IPS-20b (cell line): ENCODE results near the gene SLC35E2B.
"Not testable (repeated sequence)": the region's sequence is repeated elsewhere in the genome, so short reads cannot be mapped to it uniquely, and the experiment has no call there.

Experiments used
- H3K27ac ChIP-seq: one replicate; pipeline ENCODE4 v1.5.1; 2013; ENCODE audit warnings: low read length
- H3K27me3 ChIP-seq: 2 replicates; pipeline ENCODE4 v1.6.1; 2013; ENCODE audit warnings: mild to moderate bottlenecking, low read length, inconsistent platforms; ENCODE audit not compliant: insufficient read depth
- H3K36me3 ChIP-seq: 2 replicates; pipeline ENCODE4 v1.6.1; 2013; ENCODE audit warnings: low read depth, mild to moderate bottlenecking, inconsistent platforms, low read length, moderate library complexity; ENCODE audit not compliant: insufficient read depth
- H3K4me1 ChIP-seq: 2 replicates; pipeline ENCODE4 v1.6.1; 2013; ENCODE audit warnings: mild to moderate bottlenecking, control low read depth, inconsistent platforms, low read length, moderate library complexity; ENCODE audit not compliant: insufficient read depth
- H3K4me3 ChIP-seq: 2 replicates; pipeline ENCODE4 v1.5.1; 2013; ENCODE audit warnings: mild to moderate bottlenecking, low read length, inconsistent platforms
- H3K9ac ChIP-seq: 2 replicates; pipeline ENCODE4 v1.6.1; 2013; ENCODE audit warnings: low read depth, mild to moderate bottlenecking, inconsistent platforms, low read length, moderate library complexity
- H3K9me3 ChIP-seq: 2 replicates; pipeline ENCODE4 v1.6.1; 2013; ENCODE audit warnings: mild to moderate bottlenecking, low read depth, low read length, inconsistent platforms; ENCODE audit not compliant: insufficient read depth

Gene SLC35E2B

GRCh38 chr1:1692714-1693647 lies at the start of gene SLC35E2B:
TSS of gene SLC35E2B (minus strand) at chr1:1692795. CDS start at chr1:1676699, 16,096 bp downstream.
- Histone ChIP-seq H3K9ac (peak within 1 kb of the TSS; percentile 51; the same call in 1 of the 2 replicates), H3K4me3 (peak within 1 kb of the TSS; percentile 51; the same call in 1 of the 2 replicates)
- not testable (repeated sequence) for H3K4me1 ChIP-seq, H3K36me3 ChIP-seq, H3K27ac ChIP-seq, H3K27me3 ChIP-seq, H3K9me3 ChIP-seq

GRCh38 chr1:1741013-1741412 lies 48.4 kb upstream of the SLC35E2B start:
- H3K4me3 ChIP-seq, H3K9me3 ChIP-seq, H3K27ac ChIP-seq, H3K4me1 ChIP-seq, H3K27me3 ChIP-seq, H3K9ac ChIP-seq, H3K36me3 ChIP-seq: not testable (repeated sequence)

GRCh38 chr1:1738799-1739337 lies 46.3 kb upstream of the SLC35E2B start:
- H3K4me3 ChIP-seq, H3K9ac ChIP-seq, H3K27me3 ChIP-seq, H3K4me1 ChIP-seq, H3K9me3 ChIP-seq, H3K27ac ChIP-seq, H3K36me3 ChIP-seq: not testable (repeated sequence)

- not testable (repeated sequence) for H3K9ac ChIP-seq, H3K36me3 ChIP-seq, H3K9me3 ChIP-seq, H3K4me3 ChIP-seq, H3K27me3 ChIP-seq, H3K27ac ChIP-seq, H3K4me1 ChIP-seq
Measured at GRCh38 chr1:1737675-1738590, 45.3 kb upstream of the SLC35E2B start.

- no peak overlapping the region for H3K9ac ChIP-seq
- no peaks in the 10 kb centered on the region for H3K9me3 ChIP-seq
- no peak overlapping the region for H3K27ac ChIP-seq
- H3K4me1 ChIP-seq, result no peaks in the 10 kb centered on the region
- H3K36me3 ChIP-seq, result no peaks in the 10 kb centered on the region
- H3K27me3 ChIP-seq, result no peaks in the 10 kb centered on the region
- no peak overlapping the region for H3K4me3 ChIP-seq
Measured at GRCh38 chr1:1732381-1732780, 39.8 kb upstream of the SLC35E2B start.

GRCh38 chr1:1730870-1731269 lies 38.3 kb upstream of the SLC35E2B start:
- Histone ChIP-seq H3K27ac (no peak overlapping the region), H3K4me1 (no peaks in the 10 kb centered on the region), H3K9ac (no peak overlapping the region), H3K27me3 (no peaks in the 10 kb centered on the region), H3K9me3 (no peaks in the 10 kb centered on the region), H3K36me3 (no peaks in the 10 kb centered on the region), H3K4me3 (no peak overlapping the region)

GRCh38 chr1:1730230-1730629 lies 37.6 kb upstream of the SLC35E2B start:
- H3K36me3 ChIP-seq, H3K27me3 ChIP-seq, H3K4me3 ChIP-seq, H3K27ac ChIP-seq, H3K9ac ChIP-seq, H3K4me1 ChIP-seq, H3K9me3 ChIP-seq: not testable (repeated sequence)

GRCh38 chr1:1729116-1729816 lies 36.7 kb upstream of the SLC35E2B start:
- H3K27me3 ChIP-seq, H3K9me3 ChIP-seq, H3K9ac ChIP-seq, H3K4me3 ChIP-seq, H3K27ac ChIP-seq, H3K4me1 ChIP-seq, H3K36me3 ChIP-seq: not testable (repeated sequence)

GRCh38 chr1:1728308-1729005 lies 35.9 kb upstream of the SLC35E2B start:
- not testable (repeated sequence) for H3K9me3 ChIP-seq, H3K27ac ChIP-seq, H3K4me1 ChIP-seq, H3K27me3 ChIP-seq, H3K36me3 ChIP-seq, H3K9ac ChIP-seq, H3K4me3 ChIP-seq

GRCh38 chr1:1727131-1727651 lies 34.6 kb upstream of the SLC35E2B start:
- H3K9ac ChIP-seq, H3K9me3 ChIP-seq, H3K27ac ChIP-seq, H3K27me3 ChIP-seq, H3K36me3 ChIP-seq, H3K4me1 ChIP-seq, H3K4me3 ChIP-seq: not testable (repeated sequence)

- not testable (repeated sequence) for H3K27ac ChIP-seq, H3K9ac ChIP-seq, H3K27me3 ChIP-seq, H3K4me1 ChIP-seq, H3K4me3 ChIP-seq, H3K36me3 ChIP-seq, H3K9me3 ChIP-seq
Measured at GRCh38 chr1:1726088-1726487, 33.5 kb upstream of the SLC35E2B start.
